GM13976 (cell line): ENCODE data around the gene ZEB2.

ENCODE experiments used
- DNase-seq: peaks from one replicate; pipeline ENCODE4 v3.0.0; 2012; ENCODE audit warnings: low spot score
- in situ Hi-C: fragments of 300-500 bp; cut with MboI; formaldehyde crosslinking; loops from one replicate; pipeline ENCODE4 v1.12.0; 2022; ENCODE audit warnings: low sequenced_read_pairs, mixed read lengths, inconsistent platforms; ENCODE audit not compliant: unreplicated experiment
- TF ChIP-seq, protein P1 (sequence below): IDR thresholded peaks from 2 replicates; pipeline ENCODE4 v1.5.1; 2012; ENCODE audit warnings: borderline replicate concordance, mild to moderate bottlenecking; ENCODE audit not compliant: insufficient read depth; ENCODE audit errors: extremely low read depth, missing control alignments, control extremely low read depth

The ZEB2 gene

DNA sequence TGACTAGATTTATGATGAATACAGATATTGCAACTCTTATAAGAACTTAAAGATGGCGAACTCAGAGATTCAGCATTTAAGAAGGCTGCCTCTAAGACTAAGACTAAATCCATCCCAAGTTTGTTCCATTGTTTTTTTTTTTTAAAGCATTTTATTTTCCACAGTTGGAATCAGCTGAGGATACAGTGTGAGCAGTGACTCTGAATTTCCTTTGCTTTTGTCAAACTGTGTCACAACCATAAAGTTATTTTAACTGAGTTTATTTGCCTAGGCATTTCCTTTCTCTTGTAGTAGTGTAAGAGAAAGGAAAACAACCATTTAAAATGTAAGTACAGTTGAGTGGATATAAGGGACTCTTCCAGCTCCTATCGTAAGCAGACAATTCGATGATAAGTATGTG, 63.9 kb downstream of the ZEB2 start:
- TF ChIP-seq, protein P1, sequence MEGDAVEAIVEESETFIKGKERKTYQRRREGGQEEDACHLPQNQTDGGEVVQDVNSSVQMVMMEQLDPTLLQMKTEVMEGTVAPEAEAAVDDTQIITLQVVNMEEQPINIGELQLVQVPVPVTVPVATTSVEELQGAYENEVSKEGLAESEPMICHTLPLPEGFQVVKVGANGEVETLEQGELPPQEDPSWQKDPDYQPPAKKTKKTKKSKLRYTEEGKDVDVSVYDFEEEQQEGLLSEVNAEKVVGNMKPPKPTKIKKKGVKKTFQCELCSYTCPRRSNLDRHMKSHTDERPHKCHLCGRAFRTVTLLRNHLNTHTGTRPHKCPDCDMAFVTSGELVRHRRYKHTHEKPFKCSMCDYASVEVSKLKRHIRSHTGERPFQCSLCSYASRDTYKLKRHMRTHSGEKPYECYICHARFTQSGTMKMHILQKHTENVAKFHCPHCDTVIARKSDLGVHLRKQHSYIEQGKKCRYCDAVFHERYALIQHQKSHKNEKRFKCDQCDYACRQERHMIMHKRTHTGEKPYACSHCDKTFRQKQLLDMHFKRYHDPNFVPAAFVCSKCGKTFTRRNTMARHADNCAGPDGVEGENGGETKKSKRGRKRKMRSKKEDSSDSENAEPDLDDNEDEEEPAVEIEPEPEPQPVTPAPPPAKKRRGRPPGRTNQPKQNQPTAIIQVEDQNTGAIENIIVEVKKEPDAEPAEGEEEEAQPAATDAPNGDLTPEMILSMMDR = no peak
- in situ Hi-C loops = no loop called here
- DNase-seq = no peak

- in situ Hi-C loops = no loop called here
- DNase-seq = no peak
- TF ChIP-seq, protein P1 = no peak
Observed at GRCh38 chr2:144454466-144455287, 65.2 kb downstream of the ZEB2 start.

DNA sequence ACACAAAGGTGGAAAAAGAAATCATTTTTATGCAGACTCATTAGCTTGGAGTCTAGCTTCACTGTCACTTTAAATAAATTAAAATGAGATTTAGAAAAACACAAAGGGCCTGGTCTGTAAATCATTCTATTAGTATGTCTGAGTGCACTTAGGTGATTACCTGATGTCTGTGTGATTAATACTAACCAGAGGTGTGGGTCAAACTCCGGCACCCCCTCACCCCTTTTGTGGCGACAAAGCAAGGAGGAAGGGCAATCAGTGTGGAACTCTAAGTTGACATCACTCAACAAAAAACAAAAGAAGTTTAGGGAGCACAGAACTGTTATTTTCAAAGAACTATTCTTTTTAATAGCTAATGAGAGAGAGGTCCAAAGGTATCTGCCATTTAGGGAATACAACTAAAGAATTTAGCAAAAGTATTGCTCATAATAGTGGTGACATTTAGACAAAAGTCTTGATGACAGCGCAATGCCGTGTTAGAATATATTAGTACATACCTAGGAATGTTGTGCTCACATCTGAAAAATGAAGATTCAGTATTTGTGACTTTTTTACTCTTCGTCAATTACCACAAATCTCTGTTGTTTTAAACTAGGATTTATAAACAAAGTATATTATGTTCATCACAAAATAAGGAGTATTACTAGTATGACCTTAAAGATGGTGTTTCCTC, 66.3 kb downstream of the ZEB2 start:
- in situ Hi-C loops = no loop called here
- no peak for DNase-seq
- TF ChIP-seq, protein P1 = no peak

- in situ Hi-C loops = no loop called here
- no peak for DNase-seq
- TF ChIP-seq, protein P1 = no peak
Observed at GRCh38 chr2:144452989-144453336, 67.0 kb downstream of the ZEB2 start.

- in situ Hi-C loops = no loop called here
- TF ChIP-seq, protein P1 = no peak
- DNase-seq = no peak
Observed at GRCh38 chr2:144452169-144452988, 67.5 kb downstream of the ZEB2 start.

GRCh38 chr2:144451443-144451842, 68.5 kb downstream of the ZEB2 start:
- TF ChIP-seq, protein P1 = no peak
- DNase-seq = no peak
- in situ Hi-C loops = no loop called here
